SK-MEL-5 (cell line): ENCODE measurements around the gene WNT3A. TPM values are rescaled to one million over a fixed set of nuclear protein-coding genes. Genes with fewer than 3 reads are reported as not detected.

Experiments
- DNase-seq: peaks from one replicate; pipeline ENCODE4 v3.0.0-alpha.2; 2016; ENCODE audit warnings: low read depth, low spot score
- in situ Hi-C: cut with HindIII; loops from 2 replicates; pipeline ENCODE4 v1.10.0; 2016; ENCODE audit warnings: low sequenced_read_pairs, high pct_unique_total_duplicates, low pct_unique_long_range_greater_than_20kb
- total RNA-seq: library from RNA; depleted of rRNA; stranded (reverse); fragments of >200 nt; shearing (Covaris generic); gene quantifications from 2 replicates; pipeline ENCODE4 v1.2.3, GENCODE V29; 2014

WNT3A gene
- total RNA-seq, 1 experiment from 2014 or later: not detected

DNA sequence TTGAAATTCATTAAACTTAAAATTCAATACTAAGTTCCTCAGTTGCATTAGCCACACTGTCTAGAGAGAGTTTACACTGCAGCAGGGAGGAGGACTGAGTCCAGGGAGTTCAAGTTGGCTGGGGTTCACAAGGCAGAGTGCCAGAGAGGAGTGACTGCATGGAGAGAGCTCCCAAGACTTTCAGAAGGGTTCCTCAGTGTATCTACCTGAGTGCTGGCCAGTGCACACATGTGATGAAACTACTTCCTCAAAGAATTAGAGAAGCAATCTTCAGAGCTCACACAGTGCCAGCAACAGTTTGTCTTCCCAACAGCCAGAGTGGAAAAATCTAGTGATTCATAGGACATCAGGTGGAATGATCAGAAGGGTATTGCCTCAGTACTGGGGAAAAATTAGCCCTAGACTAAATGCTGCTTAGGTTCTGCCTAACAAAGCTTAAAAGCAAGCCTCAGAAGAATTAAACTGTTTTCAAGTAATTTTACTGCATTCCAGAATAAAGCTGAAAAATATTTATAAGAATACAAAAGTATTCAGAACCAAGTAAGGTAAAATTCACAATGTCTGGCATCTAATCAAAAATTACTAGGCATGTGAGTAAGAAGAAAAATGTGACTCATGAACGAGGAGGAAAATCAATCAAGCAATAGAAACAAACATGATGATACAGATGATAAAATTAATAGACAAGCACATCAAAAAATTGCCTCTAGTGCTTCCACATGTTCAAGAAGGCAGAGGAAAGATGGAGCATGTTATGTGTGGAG, 10.4 kb upstream of the WNT3A start:
- in situ Hi-C loops: no loop called here
- DNase-seq: no peak

- DNase-seq: no peak
- in situ Hi-C loops: no loop called here
These were observed 8.3 kb upstream of the WNT3A start for GRCh38 chr1:227998374-227999055.

DNA sequence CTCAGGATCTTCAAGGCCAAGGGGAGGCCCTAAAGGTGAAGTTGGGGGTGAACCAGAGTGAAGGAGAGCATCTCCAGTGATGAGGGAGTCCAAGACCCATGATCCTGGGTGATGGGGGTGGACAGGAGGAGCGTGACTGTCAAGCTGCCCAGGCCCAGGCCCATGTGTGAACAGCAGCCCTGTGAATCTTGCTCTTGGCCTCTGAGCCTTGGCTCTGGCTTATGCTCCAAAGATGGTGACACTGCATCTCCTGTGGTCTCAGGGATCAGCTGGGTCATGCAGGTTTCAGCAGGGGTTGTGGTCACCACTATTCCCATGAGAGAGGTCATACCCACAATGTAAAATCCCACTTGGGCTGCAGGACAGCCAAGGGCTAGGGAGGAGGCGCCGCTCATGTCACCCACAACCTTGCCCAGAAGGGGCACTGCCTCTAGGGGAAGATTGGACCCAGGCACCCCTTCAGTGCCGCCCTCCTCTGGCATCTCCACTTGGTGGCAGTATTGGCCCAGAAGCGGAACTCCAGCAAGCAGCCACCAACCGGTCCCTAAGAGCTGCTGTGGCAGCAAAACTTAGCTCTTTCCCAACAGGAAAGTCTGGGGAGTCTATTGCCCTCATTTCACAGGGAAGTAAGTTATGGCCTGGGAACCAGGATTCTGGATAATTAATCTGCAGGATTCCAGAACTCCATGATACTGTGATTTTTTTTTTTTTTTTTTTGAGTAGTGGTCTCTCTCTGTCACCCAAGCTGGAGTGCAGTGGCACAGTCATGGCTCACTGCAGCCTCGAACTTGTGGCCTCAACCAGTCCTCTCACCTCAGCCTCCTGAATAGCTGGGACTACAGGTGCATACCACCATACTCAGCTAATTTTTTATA, 7.5 kb upstream of the WNT3A start:
- peak; percentile 78 for DNase-seq
- in situ Hi-C loops: no loop called here

DNA sequence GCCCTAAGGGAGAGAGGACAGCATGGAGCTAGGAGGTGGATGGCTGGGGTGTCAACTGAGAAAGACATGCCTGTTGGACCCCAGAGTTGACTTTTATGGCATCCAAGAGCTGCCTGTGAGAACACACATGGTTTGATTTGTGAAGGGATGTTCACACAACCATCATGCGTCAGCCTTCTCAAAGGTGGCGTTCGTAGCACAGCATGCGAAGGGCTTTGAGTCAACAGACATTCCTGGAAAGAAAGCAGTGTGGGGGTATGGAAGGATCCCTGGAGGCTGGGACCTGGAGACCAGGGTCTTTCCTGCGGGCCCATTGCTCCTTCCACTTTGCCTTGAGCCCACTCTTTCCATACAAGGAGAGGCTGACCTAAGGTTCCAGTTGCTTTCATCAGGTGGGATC, 6.4 kb upstream of the WNT3A start:
- DNase-seq: no peak
- in situ Hi-C loops: no loop called here

DNA sequence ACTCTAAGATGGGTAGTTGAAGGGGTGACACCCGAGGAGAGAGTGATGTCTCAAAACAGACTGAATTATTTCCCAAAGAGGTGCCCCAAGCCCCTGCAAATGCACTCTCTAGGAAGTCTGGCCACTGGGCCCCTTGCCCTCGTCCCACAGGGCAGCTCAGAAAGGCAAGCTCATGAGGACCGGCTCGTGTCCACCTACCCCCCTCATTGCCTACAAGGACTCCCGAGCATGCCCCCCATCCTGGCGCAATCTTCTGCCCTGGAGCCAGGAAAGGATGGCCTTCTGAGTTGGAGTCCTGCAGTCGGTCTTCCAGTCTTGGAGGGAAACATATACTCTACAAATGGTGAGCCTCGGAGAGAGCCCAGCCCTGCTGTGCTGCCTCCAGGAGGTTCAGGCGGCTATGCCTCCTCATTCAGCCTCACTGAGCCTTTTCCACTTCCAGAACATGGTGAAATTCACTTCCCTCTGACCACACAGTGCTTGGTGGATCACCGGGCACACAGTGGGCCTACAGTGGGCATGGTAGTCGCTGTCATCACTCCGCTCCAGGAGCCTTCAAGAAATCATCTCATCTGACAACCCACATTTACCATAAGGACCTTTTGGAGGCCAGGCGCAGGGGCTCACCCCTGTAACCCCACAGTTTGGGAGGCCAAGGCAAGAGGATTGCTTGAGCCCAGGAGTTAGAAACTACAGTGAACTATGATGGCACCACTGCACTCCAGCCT, 5.8 kb upstream of the WNT3A start:
- no peak for DNase-seq
- in situ Hi-C loops: no loop called here

DNA sequence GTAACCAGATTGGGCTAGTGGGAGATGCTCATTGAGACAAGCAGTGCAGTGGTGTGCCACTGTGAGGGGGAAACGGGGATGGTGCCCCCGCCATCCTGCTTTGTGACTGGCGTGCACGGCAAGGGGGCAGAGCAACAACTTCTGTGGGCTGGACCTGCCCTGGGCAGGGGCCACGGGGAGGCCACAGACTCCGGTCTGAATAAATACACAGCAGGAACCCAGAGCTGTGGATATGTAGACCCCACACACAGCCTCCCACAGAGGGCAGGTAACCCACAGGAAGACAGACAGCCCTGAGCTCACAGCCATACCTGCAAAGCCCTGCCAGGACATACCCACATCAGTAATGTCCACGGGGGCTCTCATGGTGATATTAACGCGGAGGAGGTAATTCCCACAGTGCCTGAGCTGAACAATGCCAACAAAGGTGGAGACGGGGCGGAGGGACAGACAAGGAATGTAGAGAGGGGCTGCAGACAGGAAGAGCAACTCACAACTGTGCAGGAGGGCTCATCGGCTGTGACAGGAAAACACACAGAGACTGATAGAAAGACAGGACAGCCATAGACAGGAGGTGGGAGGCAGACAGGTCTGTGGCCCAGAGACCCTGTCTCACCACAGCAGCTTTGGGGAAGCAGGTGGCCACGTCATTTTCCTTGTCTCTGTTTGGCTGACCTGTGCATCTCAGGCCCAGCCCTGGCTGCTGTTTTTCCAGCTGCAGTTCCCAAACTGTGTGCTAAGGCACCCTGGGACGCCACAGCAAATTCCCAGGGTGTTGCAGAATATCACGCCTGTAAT, 4.9 kb upstream of the WNT3A start:
- in situ Hi-C loops: no loop called here
- DNase-seq: no peak

DNA sequence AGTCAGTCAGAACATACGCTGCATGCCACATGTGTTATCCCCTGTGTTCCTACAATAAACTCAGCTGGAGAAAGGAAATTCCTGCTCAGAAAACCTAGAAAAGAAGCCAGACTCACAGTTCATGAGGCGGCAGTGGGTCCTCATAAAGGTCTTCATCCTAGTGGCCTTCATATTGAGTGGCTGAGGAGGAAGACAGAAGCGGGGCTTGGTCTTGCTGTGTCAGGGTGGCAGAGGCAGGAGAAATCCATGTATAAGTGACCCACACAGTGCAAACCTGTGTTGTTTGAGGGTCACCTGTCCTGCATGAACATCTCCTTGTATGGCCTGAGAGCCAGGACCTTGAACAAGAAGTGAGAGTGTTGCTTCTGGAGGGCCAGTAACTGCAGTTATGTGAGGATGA, 4.0 kb upstream of the WNT3A start:
- no peak for DNase-seq
- in situ Hi-C loops: no loop called here

GRCh38 chr1:228003461-228004330, 3.1 kb upstream of the WNT3A start:
- DNase-seq: no peak
- in situ Hi-C loops: no loop called here

DNA sequence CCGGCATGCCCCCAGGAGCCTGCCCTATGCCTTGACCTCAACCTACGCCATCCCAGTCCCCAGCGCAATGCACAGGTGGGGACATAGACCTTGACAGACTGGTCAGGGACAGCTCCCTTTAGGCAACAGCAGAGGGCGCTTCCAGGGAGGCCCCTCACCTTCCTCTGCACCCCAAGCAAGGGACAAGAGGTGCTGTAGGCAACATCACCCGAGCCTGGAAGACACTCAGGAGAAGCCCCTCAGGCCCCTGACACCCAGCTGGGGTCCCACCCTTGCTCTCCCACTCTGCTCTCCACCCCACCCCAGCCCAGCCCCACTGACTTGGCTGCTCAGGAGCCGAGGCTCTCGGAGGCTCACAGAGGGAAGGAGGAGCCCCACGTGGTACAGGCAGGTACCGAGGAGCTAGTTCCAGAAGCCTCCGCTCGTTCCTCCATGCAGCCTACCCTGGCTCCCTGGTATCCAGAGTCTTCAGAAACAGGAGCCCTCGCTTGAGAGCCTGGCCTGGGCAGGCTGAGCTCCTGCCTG, 2.4 kb upstream of the WNT3A start:
- in situ Hi-C loops: no loop called here
- DNase-seq: peak; percentile 40

GRCh38 chr1:228004856-228005462, 1.8 kb upstream of the WNT3A start:
- no peak for DNase-seq
- in situ Hi-C loops: no loop called here

GRCh38 chr1:228005511-228006033, 1.2 kb upstream of the WNT3A start:
- in situ Hi-C loops: no loop called here
- DNase-seq: no peak

GRCh38 chr1:228006034-228006785, 588 bp upstream of the WNT3A start:
- DNase-seq: no peak
- in situ Hi-C loops: no loop called here

- in situ Hi-C loops: no loop called here
- no peak for DNase-seq
These were observed 427 bp downstream of the WNT3A start for GRCh38 chr1:228007049-228007800.

GRCh38 chr1:228007801-228008341, 1.1 kb downstream of the WNT3A start:
- in situ Hi-C loops: no loop called here
- no peak for DNase-seq
